HEK293T (cell line): ENCODE measurements around the gene CTH.
"Not testable (repeated sequence)": the region's sequence is repeated elsewhere in the genome, so short reads cannot be mapped to it uniquely, and the experiment has no call there.

Source experiments
- CTCF ChIA-PET: fragments of 350-600 bp; formaldehyde crosslinking; extraction: SDS; loops from one replicate; lab custom pipeline; 2021; ENCODE audit warnings: antibody characterized with exemption, inconsistent platforms; lab: Yijun Ruan, JAX
- POLR2A ChIA-PET: fragments of 350-600 bp; formaldehyde crosslinking; extraction: SDS; loops from one replicate; lab custom pipeline; 2020; ENCODE audit warnings: antibody characterized with exemption, inconsistent platforms; lab: Yijun Ruan, JAX
- DNase-seq: peaks from one replicate; pipeline ENCODE4 v3.0.0; 2012; ENCODE audit warnings: mixed read lengths; ENCODE audit errors: extremely low spot score
- ARNT ChIP-seq: fragments of 450-650 bp; IDR thresholded peaks from 2 replicates; pipeline ENCODE4 v1.6.1; 2017; ENCODE audit warnings: mild to moderate bottlenecking
- BHLHE40 ChIP-seq: fragments of 450-650 bp; IDR thresholded peaks from 2 replicates; pipeline ENCODE4 v1.6.1; 2016; ENCODE audit warnings: mild to moderate bottlenecking, moderate library complexity, borderline replicate concordance
- CTBP1 ChIP-seq: fragments of 450-650 bp; IDR thresholded peaks from 2 replicates; pipeline ENCODE4 v1.6.1; 2016; ENCODE audit warnings: borderline replicate concordance
- ELF4 ChIP-seq: fragments of 450-650 bp; IDR thresholded peaks from 2 replicates; pipeline ENCODE4 v1.6.1; 2017; ENCODE audit warnings: antibody characterized with exemption
- FOXA1 ChIP-seq: fragments of 450-650 bp; IDR thresholded peaks from 2 replicates; pipeline ENCODE4 v1.6.1; 2016; ENCODE audit warnings: mild to moderate bottlenecking
- FOXK2 ChIP-seq: fragments of 450-650 bp; IDR thresholded peaks from 2 replicates; pipeline ENCODE4 v1.6.1; 2016; ENCODE audit warnings: mild to moderate bottlenecking
- FOXM1 ChIP-seq: fragments of 450-650 bp; IDR thresholded peaks from 2 replicates; pipeline ENCODE4 v1.6.1; 2017; ENCODE audit warnings: mild to moderate bottlenecking, borderline replicate concordance
- HDGF ChIP-seq: fragments of 450-650 bp; IDR thresholded peaks from 2 replicates; pipeline ENCODE4 v1.6.1; 2017; ENCODE audit warnings: antibody characterized with exemption, borderline replicate concordance
- L3MBTL2 ChIP-seq: fragments of 450-650 bp; conservative IDR thresholded peaks from 2 replicates; pipeline ENCODE4 v1.6.1; 2016; ENCODE audit warnings: mild to moderate bottlenecking
- LEF1 ChIP-seq: fragments of 450-650 bp; IDR thresholded peaks from 2 replicates; pipeline ENCODE4 v1.6.1; 2017; ENCODE audit warnings: mild to moderate bottlenecking, borderline replicate concordance
- NFRKB ChIP-seq: fragments of 450-650 bp; IDR thresholded peaks from 2 replicates; pipeline ENCODE4 v1.6.1; 2016; ENCODE audit warnings: mild to moderate bottlenecking, moderate library complexity
- SP1 ChIP-seq: fragments of 450-650 bp; IDR thresholded peaks from 2 replicates; pipeline ENCODE4 v1.6.1; 2017
- SUZ12 ChIP-seq: fragments of 450-650 bp; IDR thresholded peaks from 2 replicates; pipeline ENCODE4 v1.6.1; 2016; ENCODE audit warnings: mild to moderate bottlenecking
- TARDBP ChIP-seq: fragments of 450-650 bp; IDR thresholded peaks from 2 replicates; pipeline ENCODE4 v1.6.1; 2016
- ZNF384 ChIP-seq: fragments of 450-650 bp; IDR thresholded peaks from 2 replicates; pipeline ENCODE4 v1.6.1; 2016
- TF ChIP-seq, protein P1 (sequence below): fragments of 450-650 bp; IDR thresholded peaks from 2 replicates; pipeline ENCODE4 v1.6.1; 2016

The CTH gene

DNA sequence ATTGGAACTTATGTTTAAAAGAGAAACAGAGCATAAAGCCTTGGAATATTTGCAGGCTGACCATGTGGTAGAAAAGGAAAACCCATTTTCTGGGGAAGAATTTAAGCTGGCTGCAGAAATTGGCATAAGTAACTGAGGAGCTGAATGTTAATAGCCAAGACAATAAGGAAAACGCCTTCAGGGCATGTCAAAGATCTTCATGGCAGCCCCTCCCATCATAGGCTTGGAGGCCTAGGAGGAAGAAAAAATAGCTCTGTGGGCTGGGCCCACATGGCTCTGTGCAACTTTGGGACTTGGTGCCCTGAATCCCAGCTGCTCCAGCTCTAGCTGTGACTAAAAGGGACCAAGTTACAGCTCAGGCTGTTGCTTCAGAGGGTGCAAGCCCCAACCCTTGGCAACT lies 51.5 kb downstream of the CTH start:
- CTCF ChIA-PET = no interaction called here
- TF ChIP-seq ARNT = no peak
- TF ChIP-seq, protein P1, sequence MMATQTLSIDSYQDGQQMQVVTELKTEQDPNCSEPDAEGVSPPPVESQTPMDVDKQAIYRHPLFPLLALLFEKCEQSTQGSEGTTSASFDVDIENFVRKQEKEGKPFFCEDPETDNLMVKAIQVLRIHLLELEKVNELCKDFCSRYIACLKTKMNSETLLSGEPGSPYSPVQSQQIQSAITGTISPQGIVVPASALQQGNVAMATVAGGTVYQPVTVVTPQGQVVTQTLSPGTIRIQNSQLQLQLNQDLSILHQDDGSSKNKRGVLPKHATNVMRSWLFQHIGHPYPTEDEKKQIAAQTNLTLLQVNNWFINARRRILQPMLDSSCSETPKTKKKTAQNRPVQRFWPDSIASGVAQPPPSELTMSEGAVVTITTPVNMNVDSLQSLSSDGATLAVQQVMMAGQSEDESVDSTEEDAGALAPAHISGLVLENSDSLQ = no peak
- TF ChIP-seq FOXM1 = no peak
- no peak for TF ChIP-seq ELF4
- no peak for TF ChIP-seq SP1
- TF ChIP-seq BHLHE40 = no peak
- TF ChIP-seq L3MBTL2 = no peak
- no peak for TF ChIP-seq FOXK2
- TF ChIP-seq FOXA1 = no peak
- no peak for TF ChIP-seq LEF1
- no peak for TF ChIP-seq NFRKB
- no peak for TF ChIP-seq CTBP1
- TF ChIP-seq TARDBP = no peak
- POLR2A ChIA-PET = no interaction called here
- no peak for DNase-seq

DNA sequence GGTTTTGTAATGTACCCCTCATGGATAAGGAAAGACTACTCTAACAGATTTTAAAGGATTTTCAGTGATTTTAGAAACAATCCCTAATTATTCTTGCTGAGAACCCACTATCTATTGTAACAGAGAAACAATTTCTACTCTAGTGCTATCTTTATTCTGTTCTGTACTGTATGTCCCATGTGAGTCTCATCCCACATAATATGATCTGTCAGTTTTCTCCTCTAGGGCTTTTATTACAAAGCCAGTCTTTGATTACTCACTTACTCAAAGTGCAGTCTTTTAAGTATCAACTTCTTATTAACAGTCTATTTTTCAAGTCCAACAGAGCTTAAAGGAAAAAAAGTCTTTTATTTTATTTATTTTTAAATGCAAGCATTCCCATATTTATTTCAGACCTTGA lies 54.8 kb downstream of the CTH start:
- TF ChIP-seq CTBP1 (no peak), LEF1 (no peak), FOXK2 (no peak), HDGF (no peak), ELF4 (no peak)
- no peak for DNase-seq
- ChIA-PET CTCF (interaction anchor here (0.7 kb wide), 1 partner anchor 35 kb away, joined by 3 read pairs; no protein-coding TSS in a partner anchor), POLR2A (no interaction called here)

DNA sequence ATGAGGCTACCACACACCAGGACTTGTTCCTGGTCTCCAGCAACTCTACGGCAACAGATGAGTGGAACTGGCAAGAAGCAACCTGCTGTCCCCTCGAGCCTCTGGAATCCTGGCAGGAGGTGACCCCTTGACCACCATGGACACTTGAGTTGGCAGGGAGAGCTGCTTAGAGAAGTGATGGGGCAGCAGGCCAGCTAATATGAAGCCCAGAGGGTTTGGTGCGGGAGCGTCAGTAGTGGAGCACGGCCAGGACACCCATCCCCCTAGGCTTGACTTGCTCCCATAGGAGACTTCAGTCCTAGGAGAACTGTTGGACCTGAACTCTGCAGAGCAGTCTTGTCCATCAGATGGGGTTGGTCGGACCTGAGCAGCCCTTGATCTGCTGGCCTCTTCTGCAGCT lies 56.5 kb downstream of the CTH start:
- POLR2A ChIA-PET = no interaction called here
- TF ChIP-seq FOXA1 (no peak), ELF4 (no peak), SUZ12 (no peak), ARNT (no peak), FOXK2 (no peak), LEF1 (no peak), BHLHE40 (no peak), CTBP1 (no peak), HDGF (no peak), TARDBP (no peak), ZNF384 (no peak), SP1 (no peak), L3MBTL2 (no peak), NFRKB (no peak), FOXM1 (no peak)
- TF ChIP-seq, protein P1 = no peak
- CTCF ChIA-PET = no interaction called here
- DNase-seq = no peak

DNA sequence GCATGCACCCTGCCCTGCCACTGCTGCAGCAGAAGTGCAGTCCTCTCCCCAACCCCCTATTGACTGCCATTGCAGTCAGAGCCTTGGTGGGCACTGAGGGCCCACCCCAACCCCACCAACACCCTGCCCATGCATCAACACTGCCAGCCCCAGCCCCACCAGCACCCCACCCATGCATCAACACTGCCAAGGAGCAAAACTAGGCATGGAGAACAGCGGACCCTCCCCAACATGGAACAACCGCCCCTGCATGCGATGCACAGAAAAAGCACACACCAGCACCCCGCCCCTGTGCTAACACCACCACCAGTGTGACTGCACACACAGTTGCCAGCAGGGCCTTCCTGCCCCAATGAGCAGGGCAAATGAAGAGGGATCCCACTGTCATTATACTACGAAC lies 57.1 kb downstream of the CTH start:
- no peak for TF ChIP-seq TARDBP
- TF ChIP-seq FOXM1 = no peak
- TF ChIP-seq ZNF384 = no peak
- TF ChIP-seq LEF1 = no peak
- no peak for TF ChIP-seq SUZ12
- TF ChIP-seq, protein P1 = no peak
- no peak for TF ChIP-seq HDGF
- no peak for TF ChIP-seq NFRKB
- TF ChIP-seq SP1 = no peak
- TF ChIP-seq ELF4 = no peak
- TF ChIP-seq L3MBTL2 = no peak
- TF ChIP-seq CTBP1 = no peak
- CTCF ChIA-PET = no interaction called here
- POLR2A ChIA-PET = no interaction called here
- DNase-seq = no peak

DNA sequence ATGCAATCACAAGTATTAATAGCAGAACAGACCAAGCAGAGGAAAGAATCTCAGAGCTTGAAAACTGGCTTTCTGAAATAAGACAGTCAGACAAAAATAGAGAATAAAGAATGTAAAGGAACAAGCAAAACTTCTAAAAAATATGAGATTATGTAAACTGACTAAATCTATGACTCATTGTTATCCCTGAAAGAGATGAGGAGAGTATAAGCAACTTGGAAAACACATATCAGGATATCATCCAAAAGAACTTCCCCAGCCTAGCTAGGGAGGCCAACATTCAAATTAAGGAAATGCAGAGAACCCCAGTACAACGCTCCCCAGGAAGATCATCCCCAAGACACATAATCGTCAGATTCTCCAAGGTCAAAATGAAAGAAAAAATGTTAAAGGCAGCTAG lies 58.1 kb downstream of the CTH start:
- POLR2A ChIA-PET, DNase-seq: not testable (repeated sequence)
- CTCF ChIA-PET = interaction anchor here (0.5 kb wide), 1 partner anchor 260 kb away, joined by 3 read pairs; no protein-coding TSS in a partner anchor

- no peak for DNase-seq
- POLR2A ChIA-PET = interaction anchor here (1.0 kb wide), 1 partner anchor 65 kb away, joined by 3 read pairs; no protein-coding TSS in a partner anchor
- TF ChIP-seq BHLHE40 (no peak), TARDBP (no peak), ZNF384 (no peak), FOXM1 (no peak), LEF1 (no peak), NFRKB (no peak)
- CTCF ChIA-PET = no interaction called here
Observed at GRCh38 chr1:70475023-70475422, 64.0 kb downstream of the CTH start.

DNA sequence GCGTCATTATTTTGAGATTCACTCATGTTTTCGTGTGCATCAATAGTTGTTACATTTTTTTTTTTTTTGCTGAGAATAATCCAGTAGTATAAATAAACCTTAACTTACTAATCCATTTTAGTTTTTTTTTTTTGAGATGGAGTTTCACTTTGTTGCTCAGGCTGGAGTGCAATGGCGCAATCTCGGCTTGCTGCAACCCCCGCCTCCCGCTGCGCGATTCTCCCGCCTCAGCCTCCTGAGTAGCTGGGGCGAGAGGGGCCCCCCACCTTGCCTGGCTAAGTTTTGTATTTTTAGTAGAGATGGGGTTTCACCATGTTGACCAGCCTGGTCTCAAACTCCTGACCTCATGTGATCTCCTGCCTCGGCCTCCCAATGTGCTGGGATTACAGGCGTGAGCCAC lies 66.0 kb downstream of the CTH start:
- no peak for TF ChIP-seq FOXM1
- TF ChIP-seq ZNF384 = no peak
- TF ChIP-seq FOXK2 = no peak
- no peak for TF ChIP-seq SP1
- TF ChIP-seq FOXA1 = no peak
- TF ChIP-seq BHLHE40 = no peak
- no peak for TF ChIP-seq TARDBP
- TF ChIP-seq LEF1 = no peak
- POLR2A ChIA-PET = no interaction called here
- CTCF ChIA-PET = interaction anchor here (0.7 kb wide), 1 partner anchor 9 kb away, joined by 3 read pairs; no protein-coding TSS in a partner anchor
- no peak for DNase-seq

GRCh38 chr1:70477905-70478304 lies 66.8 kb downstream of the CTH start:
- CTCF ChIA-PET, POLR2A ChIA-PET, DNase-seq: not testable (repeated sequence)
